GM18858 (cell line): ENCODE measurements around the gene ALX4.

ENCODE experiments used
- ATAC-seq: cut with Tn5 transposase; IDR thresholded peaks from one replicate; pipeline ENCODE4 v1.9.1; 2021; ENCODE audit not compliant: unreplicated experiment

ALX4 gene

DNA sequence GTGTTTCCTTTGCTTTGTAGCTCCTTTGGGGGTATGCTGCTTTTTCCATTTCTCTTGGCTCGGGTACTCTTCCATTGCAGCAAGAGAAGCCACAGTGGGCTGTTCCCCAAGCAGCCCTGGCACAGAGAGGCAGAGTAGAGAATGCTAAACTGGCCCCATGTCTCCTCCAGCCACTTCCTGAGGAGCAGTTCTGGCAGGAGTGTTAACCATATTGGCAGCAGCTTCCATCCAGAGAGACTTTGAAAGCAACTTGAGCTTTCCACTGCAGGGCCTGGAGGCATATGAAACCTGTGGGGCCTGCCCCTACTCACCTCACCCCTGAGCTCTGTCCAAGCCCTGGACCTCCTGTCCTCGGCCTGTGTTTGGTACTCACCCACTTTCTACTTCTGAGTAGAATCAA, 61.8 kb downstream of the ALX4 start:
- ATAC-seq, result no peak

DNA sequence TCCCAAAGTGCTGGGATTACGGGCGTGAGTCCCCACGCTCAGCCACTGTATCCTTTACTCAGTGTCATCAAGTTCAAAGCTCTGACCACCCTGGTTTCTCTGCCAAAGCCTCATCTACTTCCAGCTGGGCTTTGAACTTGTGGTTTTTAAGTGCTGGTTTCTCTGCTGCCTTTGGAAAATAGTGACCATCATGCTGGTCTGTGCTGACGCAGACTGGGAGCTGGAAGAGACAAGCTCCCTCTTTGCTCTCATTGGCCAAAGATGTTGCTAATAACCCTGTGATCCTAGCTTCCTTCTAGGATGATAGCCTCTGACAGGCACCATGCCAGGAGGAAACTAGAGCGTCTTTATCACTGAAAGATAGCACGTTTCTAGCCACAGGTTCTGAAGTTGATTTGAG, 62.4 kb downstream of the ALX4 start:
- no peak for ATAC-seq

DNA sequence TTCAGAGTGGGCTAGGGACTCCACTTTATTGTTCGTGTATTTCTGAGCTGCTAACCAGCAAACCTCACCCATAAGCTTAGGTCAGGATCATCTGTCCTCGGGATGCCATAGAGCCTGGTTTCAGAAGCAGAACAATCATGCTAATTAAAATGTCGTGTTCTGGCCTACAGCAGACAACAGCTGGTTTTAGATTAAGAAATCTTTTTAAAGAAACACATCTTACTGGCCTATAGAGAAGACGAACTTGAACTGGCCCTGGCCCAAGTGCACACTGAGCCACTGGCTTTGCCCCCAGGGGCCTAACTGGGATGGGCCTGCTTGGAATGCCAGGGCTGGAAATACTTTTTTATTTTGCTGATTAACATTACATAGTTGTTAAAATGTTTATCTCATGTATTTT, 63.2 kb downstream of the ALX4 start:
- ATAC-seq, result no peak

DNA sequence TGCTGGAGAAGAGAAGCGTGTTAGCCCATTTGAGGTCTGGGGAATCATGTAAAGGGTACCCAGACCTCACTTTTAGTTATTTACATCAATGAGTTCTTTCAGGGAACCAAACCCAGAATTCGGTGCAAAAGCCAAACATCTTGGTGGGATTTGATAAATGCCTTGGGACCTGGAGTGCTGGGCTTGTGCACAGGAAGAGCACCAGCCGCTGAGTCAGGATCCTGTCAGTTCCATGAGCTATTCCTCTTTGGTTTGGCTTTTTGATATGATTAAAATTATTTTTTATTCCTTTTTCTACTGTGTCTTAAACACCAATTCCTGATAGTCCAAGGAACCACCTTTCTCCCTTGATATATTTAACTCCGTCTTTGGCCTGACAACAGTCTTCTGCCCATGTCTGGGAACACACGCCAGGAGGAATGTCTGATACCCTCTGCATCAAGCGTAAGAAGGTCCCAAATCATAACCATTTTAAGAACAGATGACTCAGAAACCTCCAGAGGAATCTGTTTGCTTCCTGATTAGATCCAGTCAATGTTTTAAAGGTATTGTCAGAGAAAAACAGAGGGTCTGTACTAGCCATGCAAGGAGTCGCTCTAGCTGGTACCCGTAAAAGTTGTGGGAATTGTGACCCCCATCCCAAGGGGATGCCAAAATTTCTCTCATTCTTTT, 65.2 kb downstream of the ALX4 start:
- no peak for ATAC-seq

DNA sequence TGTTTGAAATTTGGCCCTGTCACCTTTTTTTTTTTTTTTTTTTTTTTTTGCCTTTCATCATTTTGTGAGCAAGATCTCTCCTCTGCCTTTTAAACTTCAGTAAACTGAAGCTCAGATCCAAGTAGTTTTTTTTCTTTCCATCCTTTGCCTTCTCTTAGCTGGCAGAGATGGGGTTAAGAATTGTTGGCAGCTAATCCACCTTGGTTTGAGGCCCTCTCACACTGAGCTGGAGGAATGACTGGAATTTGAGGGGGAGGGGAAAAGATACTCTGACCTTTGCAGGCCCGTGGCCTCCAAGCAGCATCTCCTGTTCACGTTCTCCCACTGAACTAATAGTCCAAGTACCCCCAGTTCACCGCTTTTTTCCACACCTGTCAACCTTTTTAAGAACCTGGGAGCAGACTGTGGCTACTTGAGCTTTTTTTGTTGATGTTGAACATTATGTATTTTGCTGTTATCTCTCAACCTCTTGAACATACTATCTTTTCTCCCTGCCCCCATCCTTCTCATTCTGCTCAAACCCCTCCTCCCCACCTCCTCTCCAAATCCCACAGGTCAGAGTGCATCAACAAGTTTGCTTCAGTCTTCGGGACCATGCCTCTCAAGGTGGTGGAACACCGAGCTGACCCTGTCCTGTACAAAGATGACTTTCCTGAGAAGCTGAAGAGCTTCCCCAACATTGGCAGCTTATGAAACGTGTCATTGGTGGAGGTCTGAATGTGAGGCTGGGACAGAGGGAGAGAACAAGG, 66.2 kb downstream of the ALX4 start:
- no peak for ATAC-seq

DNA sequence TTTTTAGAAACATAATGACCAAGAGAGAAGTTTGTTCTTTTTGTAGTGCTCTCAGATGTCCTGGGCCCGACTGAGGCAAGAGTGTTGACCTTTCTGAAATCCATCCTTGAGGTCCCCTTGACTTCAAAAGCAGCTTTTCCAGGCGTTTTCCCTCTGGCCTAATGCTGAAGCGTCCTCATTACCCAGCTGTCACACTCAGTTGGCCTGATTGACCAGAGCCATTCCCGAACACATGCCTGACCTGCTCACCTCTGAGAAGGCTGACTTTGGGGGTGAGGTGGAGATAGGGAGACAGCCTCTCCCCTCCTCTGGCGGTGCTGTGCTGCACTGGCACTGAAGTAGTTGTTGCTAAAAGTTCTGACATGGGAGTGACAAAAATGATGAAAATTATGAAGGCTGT, 66.9 kb downstream of the ALX4 start:
- ATAC-seq, result no peak

DNA sequence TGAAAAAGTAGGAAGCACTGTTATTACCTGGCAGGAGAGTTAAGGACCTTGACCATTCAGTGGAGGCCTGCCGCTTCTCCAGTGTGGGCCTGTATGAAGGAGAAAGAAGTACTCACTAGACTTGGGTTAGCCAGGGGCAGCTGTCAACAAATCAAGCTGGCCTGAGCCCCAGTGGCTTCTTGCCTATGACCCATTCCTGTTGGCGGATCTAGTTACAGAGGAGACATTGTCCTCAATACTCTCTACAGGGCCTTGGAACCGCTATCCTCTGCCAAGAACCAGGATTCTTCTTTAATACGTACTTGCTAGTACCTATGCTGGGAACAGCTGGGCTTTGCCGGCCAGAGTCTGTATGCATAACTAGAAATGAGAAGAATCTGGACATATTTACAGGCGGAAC, 68.1 kb downstream of the ALX4 start:
- no peak for ATAC-seq

DNA sequence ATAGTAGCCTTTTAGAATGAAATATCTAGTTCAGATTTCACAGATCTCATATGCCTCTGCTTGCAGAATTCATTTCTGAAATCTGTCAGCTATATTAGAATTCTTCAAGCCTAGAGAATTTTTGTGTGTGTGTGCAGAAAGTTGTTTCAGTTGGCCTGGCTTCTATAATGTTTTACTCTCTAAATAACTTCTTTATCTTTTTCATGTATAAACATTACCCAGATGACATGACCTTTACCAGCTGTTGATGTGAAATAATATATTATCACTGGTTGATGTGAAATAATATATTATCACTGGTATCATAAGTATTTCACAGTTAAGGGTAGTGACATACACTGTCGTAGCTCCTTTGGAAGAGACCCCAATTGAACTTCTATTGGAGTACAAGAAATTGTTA, 72.8 kb downstream of the ALX4 start:
- no peak for ATAC-seq

DNA sequence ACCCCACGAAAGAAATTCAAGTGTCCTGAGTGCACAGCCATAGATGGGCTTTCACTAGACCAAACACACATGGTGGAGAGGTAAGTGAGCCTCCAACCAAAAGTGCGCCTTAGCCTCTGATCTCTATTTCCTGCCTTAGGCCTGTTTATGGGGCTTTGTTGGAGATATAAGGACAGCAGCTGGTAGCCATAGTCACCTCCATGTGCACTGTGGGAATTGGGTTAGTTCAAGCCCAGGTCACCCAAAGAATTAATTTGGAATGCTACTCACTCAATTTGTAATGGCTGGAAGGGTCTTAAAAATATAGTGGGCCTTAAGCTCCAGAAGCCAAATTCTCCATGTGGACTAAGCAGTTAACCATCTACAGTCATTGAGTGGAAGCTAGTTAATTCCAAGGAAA, 73.6 kb downstream of the ALX4 start:
- ATAC-seq, result no peak

DNA sequence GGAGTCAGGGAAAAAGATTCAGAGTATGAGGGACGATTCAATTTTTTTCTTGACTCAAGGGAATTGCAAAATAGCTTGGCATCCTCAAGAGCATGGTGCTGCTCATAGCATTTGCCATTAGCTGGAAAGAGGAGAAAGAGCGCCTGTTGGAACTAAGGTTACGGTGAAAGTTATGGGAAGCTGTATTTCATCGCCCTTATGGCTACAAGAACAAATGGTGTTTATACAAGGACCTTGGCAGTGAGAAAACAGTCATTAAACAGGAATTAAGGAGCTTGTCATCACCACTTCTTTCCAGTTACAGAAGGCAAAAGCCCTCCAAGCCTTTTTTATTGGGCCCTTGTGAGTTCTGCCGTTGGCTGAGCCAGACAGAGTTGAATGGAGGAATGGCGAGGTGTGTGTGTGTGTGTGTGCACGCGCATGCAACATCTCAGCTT, 74.2 kb downstream of the ALX4 start:
- ATAC-seq, result no peak

DNA sequence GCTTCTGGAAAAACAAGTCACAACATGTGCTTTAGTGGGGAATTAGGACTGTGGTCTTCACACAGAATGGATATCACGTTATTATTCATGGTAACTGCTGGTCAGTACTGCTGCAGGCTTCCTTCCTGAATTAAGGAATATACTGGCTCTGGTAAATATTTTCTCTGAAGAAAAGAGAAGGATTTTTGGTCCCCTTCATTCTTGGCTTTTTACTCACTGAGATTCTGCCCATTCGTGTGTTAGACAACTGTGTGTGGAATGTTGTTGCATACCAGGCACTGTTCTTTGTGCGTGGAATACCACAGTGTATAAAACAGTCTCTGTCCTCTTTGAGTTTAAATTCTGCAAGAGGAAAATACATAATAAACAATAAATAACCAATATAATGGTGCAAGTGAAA, 80.3 kb downstream of the ALX4 start:
- ATAC-seq, result no peak

DNA sequence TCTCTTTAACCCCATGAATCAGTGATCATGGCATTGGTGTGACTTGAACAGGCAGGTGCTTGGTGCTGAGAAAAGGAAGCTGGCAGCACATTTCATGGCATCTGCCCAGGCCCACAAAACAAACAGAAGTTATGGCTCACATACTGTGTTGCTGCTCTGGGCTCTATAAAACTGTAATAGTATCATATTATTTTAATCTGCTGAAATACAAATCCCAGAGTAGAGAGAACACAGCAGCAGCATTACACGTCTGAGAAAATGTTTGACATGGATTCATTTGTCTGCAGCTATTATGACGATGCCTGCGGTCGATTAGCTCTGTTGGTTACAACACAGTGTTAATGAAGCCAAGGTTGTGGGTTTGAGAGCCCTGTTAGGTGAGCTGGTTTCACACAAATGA, 80.8 kb downstream of the ALX4 start:
- no peak for ATAC-seq

DNA sequence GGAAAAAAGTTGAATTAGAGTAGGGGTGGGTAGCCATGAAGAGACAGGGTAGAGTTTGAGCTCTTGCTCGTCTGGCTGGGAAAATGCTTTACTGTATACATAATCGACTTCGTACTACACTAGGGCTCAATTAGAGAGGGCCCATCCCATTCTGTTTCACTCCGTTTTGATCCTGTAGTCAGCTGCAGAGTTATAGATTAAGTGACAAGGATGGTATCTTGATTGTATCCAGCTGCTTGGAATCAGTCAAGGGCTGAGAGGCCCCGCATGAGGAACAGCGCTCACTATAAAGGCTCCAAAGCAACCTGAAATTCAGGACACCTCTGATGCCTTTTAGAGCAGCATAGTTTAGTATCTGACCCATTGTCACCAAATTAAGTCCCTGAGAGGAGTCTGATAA, 81.6 kb downstream of the ALX4 start:
- no peak for ATAC-seq

DNA sequence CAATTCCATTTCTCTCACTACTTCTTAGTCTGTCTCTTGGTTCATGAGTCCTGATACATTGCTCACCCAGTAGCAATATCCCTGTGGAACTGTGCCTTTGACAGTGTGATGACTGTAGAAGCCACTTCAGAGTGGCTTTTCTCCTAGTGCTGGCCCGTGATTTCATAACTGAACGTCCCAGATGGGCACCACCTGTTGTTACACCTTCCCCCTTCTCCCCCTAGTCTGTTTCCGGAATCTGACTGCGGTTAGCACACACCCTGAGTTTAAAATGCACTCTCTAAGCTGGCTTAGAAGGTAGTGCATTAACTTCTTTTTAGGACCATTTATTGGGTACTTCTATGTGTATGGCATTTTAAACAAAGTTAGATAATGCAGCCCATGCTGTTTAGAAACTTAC, 83.0 kb downstream of the ALX4 start:
- no peak for ATAC-seq

DNA sequence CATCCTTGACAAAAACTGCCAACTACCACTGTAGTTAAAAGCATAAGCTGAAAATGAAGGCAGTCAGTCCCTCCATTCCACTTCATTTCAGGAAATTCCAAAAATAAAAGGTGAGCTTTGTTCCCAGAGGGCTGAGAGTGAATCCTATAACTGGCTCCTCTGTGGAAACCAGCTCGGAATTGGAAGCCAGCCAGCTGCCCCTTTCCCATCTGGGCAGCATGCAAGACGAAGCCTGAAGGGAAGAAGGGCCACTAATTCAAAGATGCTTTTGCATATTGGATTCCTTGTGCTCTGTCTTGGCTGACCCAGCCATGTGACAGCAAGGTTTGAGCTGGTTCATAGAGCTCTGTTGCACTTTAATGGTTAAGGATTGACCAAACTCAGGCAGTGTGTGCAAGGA, 83.4 kb downstream of the ALX4 start:
- ATAC-seq, result no peak

DNA sequence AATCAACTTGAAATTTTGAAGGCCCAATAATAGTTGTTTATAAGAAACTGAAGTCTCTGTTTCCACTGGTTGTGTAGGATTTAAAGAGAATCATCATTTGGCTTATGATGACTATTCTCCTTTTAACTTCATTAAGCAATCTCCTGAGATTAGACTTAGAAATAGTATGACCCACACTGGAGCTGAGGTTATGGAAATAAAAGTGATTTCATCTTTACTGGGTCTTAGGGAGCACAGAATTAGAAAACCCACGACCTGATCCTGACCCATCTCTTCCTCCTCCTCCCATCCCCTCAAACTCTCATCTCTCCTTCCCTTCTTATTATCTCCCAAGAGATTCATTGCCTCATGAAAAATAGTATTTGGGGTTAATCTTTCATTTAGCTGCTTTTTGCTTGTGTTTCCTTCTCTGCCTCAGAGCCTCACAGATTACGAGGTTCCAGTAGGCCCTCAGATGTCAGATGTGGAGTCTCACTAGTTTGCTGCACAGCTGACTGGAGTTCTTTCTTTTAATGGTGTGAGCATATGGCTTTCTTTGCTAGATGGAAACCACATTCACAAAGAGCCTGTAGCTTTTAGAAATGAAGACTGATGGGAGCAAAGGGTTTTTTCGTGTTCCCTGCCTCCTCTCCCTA, 85.0 kb downstream of the ALX4 start:
- ATAC-seq, result no peak

DNA sequence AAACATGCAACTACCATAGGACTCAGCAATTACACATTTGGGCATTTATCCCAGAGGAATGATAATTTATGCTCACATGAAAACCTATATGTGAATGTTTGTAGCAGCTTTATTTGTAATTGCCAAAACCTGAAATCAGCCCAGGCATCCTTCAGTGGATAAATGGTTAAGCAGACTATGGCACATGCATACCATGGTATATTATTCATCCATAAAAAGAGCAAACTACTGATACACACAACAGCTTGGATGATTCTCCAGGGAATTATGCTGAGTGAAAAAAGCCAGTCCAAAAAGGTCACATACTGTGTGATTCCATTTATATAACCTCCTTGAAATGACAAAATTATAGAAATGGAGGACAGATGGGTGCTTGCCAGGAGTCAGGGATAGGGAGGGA, 86.7 kb downstream of the ALX4 start:
- ATAC-seq, result no peak

DNA sequence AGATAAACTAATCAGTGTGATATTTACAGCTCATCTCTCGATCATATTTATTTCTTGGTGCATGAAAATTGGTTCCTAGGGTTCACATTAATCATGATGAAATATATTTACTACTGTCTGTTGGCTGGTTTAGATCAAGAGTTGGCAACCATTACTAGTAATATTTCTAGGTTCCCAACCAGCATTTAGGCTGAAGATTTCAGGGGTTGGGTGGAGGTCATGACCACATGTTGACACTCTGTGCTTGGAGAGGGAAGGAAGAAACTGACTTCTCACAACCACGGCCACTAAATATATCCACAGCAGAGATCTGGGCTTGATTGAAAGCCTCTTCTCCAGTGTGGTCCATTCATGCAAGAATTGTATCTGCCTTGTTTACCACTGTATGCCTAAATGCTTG, 87.9 kb downstream of the ALX4 start:
- no peak for ATAC-seq

DNA sequence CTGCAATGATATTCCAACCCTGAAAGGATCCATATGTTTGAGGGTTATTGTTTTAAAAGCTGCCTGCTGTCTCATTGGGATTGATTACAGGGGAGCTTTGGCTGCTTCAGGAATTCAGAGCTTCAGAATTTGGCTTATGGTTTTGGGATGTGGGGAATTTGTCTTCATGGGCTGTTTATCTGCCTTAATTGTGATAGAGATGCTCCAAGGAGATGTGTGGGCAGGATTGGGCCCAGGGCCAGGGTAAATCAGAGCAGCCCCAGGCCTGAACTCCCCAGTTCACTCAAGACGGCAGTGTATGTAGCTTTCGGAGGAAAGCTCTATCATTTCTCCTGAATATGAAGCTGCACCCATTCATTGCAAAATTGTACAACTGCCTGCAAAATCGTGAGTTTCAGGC, 88.5 kb downstream of the ALX4 start:
- no peak for ATAC-seq

DNA sequence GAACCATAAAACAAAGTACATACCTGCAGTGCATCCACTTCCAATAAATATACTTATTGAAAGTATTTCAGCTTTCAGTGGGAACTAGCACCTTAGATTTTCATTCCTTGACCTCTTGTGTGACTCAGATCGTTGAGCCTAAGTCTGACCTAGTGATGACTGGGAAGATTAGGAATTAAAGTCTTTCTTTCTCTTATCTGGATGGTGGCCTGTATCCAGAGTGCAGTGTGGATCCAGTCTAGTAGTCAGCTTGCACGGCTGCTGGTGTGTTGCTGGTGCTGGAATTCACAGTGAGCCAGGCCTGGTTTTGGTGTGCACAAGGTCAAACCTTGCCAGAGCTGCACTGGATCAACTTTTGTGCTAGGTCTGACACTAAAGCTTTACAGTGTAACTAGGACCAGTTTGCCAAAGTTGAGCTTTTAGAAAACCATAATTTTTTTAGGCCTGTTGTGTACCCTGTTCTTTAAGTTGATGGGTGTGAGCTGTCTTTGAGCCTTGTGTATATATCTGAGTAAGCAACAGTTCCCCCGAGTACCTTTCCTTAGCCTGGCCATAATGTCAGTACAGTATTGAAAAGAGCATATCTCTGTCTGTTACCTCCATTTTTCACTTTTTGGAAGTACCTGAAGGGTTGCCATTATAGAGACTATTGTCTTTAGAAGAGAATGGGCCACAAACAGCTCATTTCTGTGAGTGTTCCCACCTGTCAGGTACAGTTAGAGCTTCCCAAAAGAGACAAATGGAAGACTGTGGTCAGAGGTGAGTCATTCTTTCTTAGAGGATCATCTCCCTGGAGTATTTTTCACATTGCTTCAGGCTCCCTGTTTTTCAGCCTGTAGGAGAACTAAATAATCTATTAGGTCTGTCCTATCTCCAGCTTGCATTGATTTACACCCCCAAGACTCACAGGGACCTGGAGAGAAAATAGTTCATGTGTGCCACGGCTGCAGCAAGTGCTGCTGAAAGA, 89.8 kb downstream of the ALX4 start:
- ATAC-seq, result no peak

DNA sequence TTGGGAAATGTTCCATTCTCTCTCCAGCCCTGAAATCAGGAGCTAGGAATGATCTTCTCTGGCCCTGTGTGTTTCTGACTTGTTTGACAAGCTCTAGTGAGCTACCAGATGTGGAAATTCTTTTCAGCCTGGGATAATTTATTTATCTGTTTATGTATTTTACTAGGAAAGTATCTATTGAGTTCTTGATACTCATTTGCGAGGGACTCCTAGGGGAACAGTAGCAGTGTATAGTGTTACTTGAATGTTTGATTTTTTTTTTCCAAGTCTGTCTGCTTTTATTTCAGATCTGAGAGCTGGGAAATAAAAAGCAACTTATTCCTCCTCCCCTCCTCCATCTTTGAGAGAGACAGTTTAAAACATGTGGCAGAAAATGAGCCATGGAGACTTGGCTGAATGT, 92.5 kb downstream of the ALX4 start:
- no peak for ATAC-seq
